GM18511 (cell line): ENCODE measurements around the gene ANTXR1.

Source experiments
- ATAC-seq: cut with Tn5 transposase; IDR thresholded peaks from one replicate; pipeline ENCODE4 v1.9.1; 2021; ENCODE audit warnings: mild to moderate bottlenecking, moderate library complexity; ENCODE audit not compliant: unreplicated experiment

The ANTXR1 gene

GRCh38 chr2:69177063-69177771, 164.2 kb downstream of the ANTXR1 start:
- ATAC-seq, result no peak

DNA sequence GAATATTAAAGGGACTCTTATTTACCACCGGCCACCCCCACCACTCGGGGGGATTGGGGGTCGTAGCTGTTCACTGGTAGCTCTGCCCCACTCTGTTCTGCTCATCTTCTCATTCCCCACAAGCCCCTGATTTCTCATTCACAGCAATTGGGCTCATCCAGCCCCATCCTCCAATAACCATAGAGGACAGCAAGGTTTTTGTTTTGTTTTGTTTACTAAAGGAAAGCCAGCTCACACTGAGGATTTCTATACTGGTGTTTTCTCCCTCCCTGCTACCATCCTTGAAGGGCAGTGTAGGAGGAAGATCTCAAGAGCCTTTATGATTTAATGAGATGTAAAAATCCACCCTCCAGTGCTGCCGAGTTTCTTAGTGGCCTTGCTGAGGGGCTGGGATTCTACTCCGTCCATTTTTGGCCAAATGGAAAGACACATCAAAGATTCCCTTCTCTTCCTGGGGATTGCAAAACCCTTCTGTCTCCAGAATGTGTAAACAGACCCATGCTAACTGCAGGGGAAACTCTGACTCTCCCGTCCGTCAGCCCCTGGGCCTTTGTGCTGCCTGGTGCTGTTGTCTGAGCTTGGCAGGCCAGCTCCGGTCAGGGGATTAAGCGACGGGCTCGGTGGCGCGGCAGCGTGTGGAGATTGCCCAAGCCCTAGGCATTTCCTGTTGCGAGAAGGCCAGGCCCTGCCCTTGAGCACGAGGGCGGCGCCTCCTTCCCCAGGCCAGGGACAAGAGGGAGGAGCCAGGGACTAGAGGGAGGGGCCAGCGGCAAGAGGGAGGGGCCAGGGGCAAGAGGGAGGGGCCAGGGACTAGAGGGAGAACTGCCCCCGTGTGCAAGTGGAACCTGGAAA, 165.0 kb downstream of the ANTXR1 start:
- peak; percentile 55 for ATAC-seq

- no peak for ATAC-seq
Measured at GRCh38 chr2:69178756-69179155, 165.8 kb downstream of the ANTXR1 start.

- ATAC-seq, result no peak
Measured at GRCh38 chr2:69180227-69180626, 167.2 kb downstream of the ANTXR1 start.

DNA sequence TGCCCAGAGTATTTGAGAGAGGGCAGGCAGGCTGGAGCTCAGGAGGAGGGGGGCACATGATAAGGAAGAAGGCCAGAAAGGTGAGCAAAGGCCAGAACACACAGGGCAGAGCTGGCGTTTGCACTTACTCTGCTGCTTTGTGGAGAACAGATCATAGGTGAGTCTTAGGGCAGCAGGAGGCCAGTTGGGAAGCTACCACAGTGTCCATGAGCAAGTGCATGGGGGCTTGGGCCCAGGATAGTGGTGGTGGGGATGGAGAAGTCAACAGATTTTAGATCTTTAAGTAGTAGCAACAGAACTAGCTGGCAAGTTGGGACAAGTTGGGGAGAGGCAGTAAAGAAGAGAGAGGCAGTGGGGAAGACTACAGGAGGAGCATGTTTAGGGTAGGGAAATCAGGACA, 168.0 kb downstream of the ANTXR1 start:
- ATAC-seq, result no peak

DNA sequence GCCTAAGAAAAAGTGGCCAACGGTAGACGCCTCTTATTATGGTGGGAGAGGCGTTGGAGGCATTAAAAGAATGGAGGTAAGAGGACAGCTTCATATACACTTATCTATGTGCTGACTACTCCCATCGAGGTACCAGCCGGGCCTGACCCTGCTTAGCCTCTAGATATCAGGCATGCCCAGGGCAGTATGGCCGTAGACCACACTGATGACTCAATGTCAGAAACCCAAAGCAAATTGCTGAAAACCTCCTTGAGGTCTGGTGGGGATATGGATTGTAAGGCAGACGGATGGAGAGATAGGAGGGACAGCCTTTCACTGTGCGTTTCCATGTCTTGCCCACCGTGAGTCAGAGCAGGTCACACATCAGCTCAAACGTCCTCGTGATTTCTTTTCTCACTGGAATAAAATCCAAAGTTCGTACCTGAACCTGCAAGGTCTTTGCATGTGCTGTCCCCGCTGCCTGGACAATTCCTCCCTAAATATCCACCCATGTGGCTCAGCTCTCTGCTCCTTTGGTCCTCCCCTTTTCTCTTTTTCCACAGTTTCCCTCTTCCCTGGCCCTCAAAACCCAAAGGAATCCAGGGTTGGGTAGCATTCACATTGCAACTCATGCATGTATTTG, 168.9 kb downstream of the ANTXR1 start:
- no peak for ATAC-seq

DNA sequence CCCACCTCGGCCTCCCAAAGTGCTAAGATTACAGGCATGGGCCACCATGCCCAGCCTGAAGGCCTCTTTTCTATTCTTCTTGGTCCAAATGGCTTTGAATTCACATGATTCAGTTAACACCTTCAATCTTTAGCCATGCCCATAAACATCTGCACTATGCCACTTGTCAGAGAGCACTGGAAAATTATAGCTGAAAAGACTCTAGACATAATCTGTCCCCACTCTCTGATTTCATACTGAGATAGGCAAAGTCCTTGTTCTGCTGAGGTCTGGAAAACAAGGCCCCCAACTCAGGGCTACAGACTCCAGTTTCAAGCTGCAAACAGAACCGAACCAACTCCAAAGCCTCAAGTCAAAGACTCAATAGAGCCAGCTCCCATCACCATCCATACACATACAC, 170.7 kb downstream of the ANTXR1 start:
- ATAC-seq, result no peak

DNA sequence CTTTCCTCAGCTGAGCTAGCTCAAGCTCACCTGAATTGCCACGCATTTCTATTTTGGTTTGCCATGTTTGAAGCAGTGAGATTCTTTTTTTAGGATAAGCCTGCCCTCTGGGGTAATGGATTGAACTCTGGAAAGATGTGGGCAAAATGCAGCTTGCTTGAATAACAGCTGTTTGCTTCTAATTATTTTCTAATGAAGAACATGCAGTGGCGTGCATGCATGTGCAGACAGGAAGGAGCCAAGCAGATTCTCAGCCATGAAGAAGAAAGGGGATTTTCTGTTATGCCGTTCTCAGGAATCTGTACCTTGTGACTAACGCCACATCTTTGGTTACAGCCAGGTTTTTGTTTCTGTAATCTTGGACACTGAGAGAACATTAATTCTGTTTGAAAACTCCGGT, 171.2 kb downstream of the ANTXR1 start:
- ATAC-seq, result no peak

DNA sequence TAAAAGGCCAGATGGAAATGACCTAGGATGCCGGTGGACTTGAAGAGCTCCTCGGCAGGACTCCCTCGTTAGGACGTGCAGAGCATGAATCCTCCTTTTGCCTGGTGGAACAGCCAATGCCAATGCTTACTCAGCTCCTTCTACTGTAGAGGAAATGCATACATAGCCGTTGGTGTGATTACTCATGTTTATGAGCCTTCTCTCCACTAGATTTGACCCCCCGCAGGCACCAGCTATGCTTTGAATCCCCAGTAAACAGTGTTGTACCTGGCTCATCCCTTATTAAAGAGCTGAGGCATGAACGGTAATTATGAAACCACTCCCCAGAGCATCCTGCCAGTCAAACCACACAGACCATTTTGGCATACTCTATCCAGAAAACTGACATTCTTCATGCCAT, 172.8 kb downstream of the ANTXR1 start:
- no peak for ATAC-seq

- ATAC-seq, result no peak
Measured at GRCh38 chr2:69186614-69187013, 173.6 kb downstream of the ANTXR1 start.

DNA sequence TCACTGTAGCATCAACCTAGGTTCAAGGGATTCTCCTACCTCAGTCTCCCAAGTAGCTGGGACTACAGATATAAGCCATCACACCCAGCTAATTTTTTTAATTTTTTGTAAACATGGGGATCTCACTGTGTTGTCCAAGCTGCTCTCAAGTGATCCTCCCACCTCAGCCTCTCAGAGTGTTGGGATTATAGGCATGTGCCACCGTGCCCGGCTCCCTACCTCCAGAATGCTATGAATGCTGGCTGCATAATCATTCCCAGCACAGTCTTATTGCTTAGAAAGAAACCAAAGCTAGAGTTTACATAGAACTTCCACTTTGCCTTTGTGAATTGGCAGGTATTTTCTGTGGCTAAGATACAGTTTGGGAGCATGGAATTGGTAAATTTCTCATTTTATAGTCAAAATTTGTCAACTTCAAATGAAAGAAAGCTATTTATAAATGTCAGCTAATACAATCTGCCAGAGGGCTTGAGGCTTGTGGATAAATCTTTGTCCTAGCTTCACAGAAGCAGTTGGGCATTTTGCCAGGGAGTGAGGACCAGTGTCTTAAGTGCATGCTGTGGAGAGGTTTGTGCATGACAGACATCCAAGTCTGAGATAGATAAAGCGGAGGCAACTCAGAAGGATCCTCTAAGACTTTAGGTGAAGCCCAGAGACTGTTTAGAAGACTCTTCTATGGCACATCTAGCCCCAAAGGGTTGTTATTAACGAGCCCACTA, 175.4 kb downstream of the ANTXR1 start:
- no peak for ATAC-seq

GRCh38 chr2:69190743-69191404, 177.9 kb downstream of the ANTXR1 start:
- ATAC-seq, result no peak

DNA sequence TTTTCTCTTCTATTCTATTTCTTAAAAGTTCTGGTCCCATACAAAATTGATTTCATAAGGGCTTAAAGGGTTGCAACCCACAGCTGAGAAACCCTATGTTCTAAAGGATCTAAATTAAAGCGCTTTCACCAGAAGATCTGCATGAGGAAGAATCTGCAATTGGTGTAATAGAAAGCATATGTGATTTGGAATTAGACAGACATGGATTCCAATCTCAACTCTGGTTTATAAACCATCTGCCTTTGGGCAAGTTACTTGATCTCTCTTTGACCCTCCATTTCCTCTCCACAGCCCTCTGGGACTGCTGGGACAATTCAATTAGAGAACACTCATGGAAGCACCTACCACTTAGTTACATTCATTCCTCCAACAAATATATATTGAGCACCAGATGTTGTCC, 178.7 kb downstream of the ANTXR1 start:
- ATAC-seq, result no peak

- no peak for ATAC-seq
Measured at GRCh38 chr2:69192176-69192945, 179.4 kb downstream of the ANTXR1 start.

DNA sequence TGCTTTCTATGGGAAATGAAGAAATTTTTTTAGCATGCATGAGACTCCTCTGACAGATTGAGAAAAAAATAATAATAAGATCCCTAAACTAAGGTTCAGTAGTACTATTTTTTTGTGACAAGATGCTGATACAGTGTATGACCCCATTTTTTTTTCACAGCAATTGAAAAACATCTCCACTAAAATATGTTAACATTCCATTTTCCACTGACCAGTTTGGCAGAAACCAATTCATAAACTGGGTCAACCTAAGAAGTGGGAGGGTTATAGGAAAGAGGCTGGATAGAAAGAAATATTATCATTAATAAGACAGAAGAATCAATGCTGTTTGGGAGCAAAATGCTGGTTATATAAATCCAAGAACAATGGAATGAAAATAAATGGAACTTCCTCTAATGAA, 182.7 kb downstream of the ANTXR1 start:
- ATAC-seq, result no peak

DNA sequence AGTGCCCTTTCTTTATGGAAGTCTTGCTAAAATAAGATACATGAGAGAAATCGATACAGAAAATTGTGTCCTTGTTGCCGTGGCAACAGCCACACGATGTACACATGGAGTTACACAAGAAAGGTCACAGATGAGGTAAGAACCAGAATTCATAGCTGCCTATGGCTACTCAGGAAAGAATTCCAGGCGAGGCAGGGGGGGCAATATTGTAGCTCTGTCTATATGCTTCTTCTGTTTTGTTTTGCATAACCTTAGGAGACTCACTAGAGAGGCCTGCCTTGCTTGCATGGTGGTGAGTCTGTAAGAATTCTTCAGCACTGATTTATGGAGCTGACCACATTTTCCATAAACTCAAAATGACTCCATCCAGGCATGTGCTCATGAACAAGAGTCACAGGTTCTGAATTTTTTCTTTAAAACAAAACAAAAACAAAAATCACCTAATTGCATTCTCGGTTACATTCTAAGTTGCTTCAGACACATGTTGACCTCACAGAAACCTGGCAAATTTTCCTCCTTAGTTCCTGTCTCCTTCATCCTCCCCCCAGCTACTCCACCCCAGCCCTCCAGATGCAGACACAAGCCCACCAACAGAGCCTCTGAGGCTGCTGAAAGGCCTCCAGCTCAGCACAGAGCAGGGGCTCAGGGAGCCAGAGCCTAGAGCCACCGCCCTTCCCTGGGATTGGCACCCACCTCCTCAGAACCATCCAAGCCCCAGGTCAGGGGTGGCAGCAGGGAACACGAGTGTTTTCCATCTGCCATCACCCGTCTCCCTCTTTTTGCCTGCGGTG, 183.5 kb downstream of the ANTXR1 start:
- ATAC-seq, result no peak

GRCh38 chr2:69200107-69200520, 187.1 kb downstream of the ANTXR1 start:
- ATAC-seq, result no peak

DNA sequence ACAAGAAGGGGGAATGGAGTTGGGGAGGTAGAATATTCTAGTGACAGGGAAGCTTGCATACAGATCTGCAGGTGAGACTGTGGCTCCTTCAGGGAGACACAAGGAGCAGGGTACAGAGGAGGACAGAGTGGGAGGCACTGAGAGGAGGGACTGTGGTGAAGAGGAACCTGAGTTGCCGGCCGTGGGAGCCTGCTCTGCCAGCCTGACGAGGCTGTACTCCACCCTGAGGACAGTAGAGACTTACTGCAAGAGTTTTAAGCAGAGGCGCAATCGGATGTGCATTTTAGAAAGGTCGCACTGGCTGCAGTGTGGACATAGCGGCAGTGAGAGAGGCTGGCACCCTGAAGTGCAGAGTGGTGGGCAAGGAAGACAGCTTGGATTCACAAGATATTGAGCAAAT, 188.3 kb downstream of the ANTXR1 start:
- ATAC-seq, result no peak

DNA sequence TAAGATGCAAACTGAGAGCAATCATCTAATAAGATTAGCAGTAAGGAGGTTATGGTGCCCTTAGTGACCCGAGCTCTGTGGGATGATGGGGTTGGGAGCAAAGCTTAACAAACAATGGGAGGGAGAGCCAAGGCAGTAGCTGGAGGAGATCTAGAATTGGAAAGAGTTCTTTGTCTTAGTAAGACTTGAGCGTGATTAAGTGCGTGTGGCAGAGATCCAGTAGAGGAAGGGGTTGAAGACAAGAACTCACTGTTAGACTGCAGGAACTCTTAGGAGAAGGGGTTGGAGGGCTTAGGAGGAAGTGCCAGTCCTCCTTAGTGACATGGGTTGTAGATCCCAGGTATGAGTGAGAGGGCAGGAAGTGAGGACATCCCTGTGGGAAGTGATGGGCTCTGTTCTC, 189.3 kb downstream of the ANTXR1 start:
- ATAC-seq, result no peak
